Stimulated activated CD4-positive, alpha-beta T cell treated with anti-CD3 and anti-CD28 coated beads, TNF-alpha, amount 100 ng/mL, for 24 hours (primary cell): ENCODE measurements around the gene HSF4.

ENCODE experiments used
- DNase-seq, 3 experiments: peaks; one replicate each; pipeline ENCODE4 v3.0.0-alpha.2; 2020; ENCODE audit warnings: low read depth in 3 of 3

The HSF4 gene

GRCh38 chr16:67200491-67200890 is 35.9 kb downstream of the HSF4 start:
- DNase-seq, result no peak

DNA sequence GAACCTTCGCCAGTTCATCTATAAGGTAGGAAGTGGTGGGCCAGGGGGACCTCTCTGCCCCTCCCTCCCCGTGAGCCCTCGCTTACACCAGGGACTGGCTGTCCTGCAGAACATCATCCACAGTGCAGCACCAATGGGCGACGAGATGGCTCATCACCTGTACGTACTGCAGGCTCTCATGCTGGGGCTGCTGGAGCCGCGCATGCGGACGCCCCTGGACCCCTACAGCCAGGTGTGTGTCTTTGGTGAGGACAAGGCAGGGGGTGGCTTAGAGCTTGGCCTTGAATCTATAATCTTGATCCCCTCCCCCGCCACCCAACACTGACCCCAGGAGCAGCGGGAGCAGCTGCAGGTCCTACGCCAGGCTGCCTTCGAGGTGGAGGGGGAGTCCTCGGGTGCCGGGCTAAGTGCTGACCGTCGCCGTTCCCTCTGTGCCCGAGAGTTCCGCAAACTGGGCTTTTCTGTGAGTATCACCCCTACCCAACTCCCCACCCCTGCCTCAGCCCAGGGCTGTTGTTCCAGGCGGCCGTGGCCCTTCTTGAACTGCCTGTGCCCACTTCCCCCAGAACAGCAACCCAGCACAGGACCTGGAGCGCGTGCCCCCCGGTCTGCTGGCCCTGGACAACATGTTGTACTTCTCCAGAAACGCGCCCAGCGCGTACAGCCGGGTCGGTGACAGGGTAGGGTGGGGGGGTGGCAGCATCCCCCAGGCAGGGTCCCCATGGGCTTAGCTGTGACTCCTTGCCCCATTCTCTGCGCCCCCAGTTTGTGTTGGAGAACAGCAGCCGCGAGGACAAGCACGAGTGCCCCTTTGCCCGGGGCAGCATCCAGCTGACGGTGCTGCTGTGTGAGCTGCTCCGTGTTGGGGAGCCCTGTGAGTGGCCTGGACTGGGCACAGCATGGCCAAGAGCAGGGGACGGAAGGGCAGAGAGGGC is 37.1 kb downstream of the HSF4 start:
- no peak for DNase-seq

DNA sequence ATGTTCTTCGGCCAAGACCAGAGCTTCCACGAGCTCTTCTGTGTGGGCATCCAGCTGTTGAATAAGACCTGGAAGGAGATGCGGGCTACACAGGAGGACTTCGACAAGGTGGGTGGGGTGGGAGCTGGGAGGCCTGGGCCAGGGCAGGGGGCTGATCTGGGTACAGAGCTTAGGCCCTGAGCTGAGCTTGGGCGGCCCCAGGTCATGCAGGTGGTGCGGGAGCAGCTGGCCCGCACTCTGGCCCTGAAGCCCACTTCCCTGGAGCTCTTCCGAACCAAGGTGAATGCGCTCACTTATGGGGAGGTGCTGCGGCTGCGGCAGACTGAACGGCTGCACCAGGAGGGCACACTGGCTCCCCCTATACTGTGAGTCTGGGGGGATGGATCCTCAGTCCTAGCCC is 37.9 kb downstream of the HSF4 start:
- DNase-seq, result no peak

GRCh38 chr16:67202956-67203493 is 38.5 kb downstream of the HSF4 start:
- DNase-seq, result no peak

DNA sequence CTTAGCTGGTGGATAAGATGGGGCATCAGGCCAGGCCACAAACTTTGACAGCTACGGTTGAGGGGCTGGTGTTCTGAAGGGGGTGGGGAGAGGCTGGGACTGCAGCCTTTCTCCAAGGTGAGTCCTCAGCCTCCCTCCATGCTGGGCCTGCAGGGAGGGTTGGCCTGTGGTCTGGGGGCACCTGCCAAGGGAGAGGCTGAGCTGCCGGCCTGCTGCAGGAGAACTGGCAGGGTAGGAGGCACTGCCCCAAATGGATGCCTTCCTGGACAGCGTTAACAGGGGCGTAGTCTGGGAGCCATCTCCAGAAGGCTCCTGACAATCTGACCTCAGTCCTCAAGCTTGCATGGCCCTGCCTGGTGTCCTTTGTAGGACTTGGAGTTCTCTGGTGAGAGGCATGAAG is 39.5 kb downstream of the HSF4 start:
- DNase-seq, result no peak

DNA sequence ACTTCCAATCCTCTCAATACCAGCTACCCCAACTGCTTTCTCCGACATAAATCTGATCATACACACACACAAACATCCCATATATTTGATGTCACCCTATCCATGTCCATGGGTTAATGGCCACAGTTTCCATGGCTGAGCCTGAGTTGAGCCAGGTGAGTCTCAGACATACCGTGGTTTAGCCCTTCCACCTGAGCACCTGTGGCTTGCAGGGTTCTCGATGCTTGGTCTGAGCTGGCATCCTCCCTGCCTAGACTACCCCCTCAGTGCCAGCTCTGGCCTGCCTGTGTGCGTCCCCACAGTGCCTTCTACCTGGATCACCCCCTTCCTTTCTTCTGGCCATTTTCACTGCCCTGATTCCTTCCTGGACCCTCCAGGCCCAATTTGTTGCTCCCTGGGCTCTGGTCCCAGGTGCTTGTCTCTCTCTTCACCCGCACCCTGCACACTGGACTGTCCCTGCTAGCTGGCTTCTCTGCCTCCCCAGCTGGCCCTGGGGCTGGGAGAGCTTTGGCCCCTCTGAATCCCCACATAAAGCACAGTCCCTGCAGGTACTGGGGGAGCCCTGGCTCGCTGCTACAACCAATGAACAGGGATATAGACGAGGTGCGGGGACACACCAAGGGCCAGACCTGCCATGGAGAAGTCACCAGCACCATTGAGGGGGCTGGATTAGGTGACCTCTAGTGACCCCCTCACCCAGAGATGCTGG is 41.7 kb downstream of the HSF4 start:
- no peak for DNase-seq

DNA sequence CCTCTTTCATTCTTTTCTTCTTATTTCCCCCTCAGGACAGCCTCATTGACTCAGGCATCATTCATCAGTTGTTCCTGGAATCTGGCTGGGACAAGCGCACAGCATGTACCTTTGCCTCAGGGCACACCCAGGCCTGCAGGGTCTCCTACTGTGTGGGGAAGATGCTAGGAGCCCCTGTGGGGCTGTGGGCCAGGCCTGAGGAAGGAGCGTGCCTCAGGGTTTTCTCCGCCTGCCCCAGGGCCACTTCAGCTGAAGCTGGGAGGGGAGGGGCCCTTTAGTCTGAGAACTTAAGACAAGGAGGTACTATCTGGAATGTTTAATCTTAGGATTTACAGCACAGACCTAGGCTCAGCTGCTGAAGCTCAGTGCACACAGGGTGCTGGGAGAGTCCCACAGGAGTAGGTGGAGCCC is 42.3 kb downstream of the HSF4 start:
- no peak for DNase-seq

GRCh38 chr16:67207249-67208091 is 42.9 kb downstream of the HSF4 start:
- DNase-seq, result no peak

GRCh38 chr16:67208154-67208896 is 43.8 kb downstream of the HSF4 start:
- DNase-seq, result no peak

DNA sequence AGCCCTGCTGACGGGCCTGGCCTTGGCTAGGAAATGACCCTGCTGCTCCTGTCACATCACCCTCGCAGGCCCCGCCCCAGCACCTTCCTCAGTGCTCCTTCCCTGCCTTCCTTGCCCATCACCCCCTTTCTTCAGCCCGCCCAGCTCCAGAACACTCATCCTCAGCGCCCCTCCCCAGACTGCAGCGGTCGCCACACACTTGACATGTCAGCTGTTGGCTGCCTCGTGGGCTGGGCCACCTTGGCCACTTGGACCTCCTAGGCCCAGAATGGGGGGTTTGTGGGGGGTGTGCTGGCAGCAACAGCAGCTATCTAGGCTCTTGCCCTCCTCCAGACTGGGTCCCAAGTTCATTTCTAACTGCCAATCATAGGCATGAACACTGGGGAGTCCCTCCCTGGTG is 45.0 kb downstream of the HSF4 start:
- no peak for DNase-seq

- no peak for DNase-seq
Measured at GRCh38 chr16:67210069-67210937, 45.8 kb downstream of the HSF4 start.

- no peak for DNase-seq
Measured at GRCh38 chr16:67211674-67212073, 47.1 kb downstream of the HSF4 start.

DNA sequence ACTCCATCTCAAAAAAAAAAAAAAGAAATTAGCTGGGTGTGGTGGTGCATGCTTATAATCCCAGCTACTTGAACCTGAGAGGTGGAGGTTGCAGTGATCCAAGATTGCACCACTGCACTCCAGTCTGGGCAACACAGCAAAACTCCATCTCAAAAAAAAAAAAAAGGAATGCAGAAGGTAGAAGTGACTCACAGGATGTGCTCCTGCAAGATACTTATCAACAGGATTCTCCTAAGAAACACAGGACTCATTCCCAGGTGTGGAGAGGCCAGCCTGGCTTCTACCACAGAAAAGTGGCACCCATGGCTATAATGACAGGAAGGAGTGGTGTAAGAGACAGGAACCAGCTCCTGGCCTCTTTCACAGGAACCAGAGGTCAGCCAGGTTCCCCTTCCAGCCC is 48.2 kb downstream of the HSF4 start:
- DNase-seq, result no peak

GRCh38 chr16:67213197-67214019 is 48.9 kb downstream of the HSF4 start:
- no peak for DNase-seq

DNA sequence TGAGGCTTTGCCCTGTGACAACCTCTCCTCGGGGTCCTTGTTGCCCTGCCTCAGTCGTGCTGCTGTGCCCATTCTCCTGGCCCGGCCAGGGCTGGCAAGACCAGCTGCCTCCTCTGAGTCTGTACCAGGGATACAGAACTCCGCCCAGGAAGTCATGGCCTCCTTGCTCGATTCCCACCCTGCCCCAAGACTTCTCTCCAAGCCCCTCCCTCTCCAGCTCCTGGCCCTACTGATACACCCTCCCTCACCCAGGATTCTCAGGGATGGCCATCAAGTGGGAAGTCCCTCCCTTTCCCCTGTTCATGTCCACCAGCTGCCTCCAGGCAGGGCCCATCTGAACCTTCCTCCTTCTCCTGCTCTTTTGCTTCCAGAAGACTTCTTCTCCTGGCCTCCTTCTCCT is 51.2 kb downstream of the HSF4 start:
- no peak for DNase-seq

GRCh38 chr16:67216612-67217490 is 52.3 kb downstream of the HSF4 start:
- DNase-seq, result no peak
